DND-41 (cell line): ENCODE measurements around the gene H6PD.

ENCODE experiments used
- CTCF ChIP-seq: IDR thresholded peaks from 2 replicates; pipeline ENCODE4 v1.5.1; 2012; ENCODE audit warnings: borderline replicate concordance, low read length, moderate library complexity, mild to moderate bottlenecking; ENCODE audit not compliant: poor library complexity, severe bottlenecking; ENCODE audit errors: extremely low read depth
- EZH2 ChIP-seq: IDR thresholded peaks from 3 replicates; pipeline ENCODE4 v1.6.1; 2012; ENCODE audit warnings: borderline replicate concordance, low read depth, mild to moderate bottlenecking, moderate library complexity, low read length, inconsistent platforms; ENCODE audit not compliant: severe bottlenecking

DNA sequence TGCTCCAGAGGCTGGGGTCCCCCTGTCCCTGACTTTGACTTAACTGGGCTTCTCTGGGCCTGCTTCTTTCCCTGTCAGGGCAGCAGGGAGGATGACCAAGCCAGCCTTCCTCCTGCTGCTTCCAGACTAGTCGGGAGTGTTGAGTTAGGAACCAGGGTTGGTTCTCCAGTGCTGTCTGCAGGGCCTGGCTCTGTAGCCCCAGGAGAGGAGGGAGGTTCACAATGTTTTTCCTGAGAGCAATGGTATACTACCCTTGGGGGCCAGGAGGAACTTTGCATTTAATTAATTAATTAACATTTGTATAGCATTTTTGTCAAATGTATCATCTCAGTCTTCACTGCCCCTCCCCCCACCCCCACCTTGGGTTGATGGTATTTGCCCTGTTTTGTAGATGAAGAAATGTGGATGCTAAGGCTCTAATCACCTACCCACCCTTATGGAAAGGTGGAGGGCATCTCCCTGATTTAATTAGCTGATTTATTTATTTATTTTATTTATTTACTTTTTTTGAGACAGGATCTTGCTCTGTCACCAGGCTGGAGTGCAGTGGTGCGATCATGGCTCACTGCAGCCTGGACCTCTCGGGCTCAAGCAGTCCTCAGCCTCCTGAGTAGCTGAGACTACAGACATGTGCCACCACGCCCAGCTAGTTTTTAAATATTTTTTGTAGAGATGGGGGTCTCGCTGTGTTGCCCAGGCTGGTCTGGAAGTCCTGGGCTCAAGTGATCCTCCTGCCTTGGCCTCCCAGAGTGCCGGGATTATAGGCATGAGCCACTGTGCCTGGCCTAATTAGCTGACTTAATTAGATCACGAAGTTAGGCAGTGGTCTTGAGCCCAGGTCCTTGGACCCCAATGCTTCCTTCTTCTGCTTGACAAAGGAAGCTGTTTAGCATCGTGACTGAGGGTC lies 6.6 kb downstream of the H6PD start:
- TF ChIP-seq CTCF (no peak), EZH2 (no peak)
